Retinal pigment epithelial cell (primary cell): ENCODE results near the gene TIFAB.

ENCODE experiments used
- DNase-seq: peaks from one replicate; pipeline ENCODE4 v3.0.0-alpha.2; 2010; ENCODE audit warnings: low read depth
- H3K4me3 ChIP-seq: 2 replicates; pipeline ENCODE4 v1.5.1; 2011; ENCODE audit warnings: mild to moderate bottlenecking, low read length, control low read depth, moderate library complexity
- TF ChIP-seq, protein P1 (sequence below): conservative IDR thresholded peaks from 2 replicates; pipeline ENCODE4 v1.5.1; 2011; ENCODE audit warnings: low read depth, low read length, control low read depth, inconsistent platforms

Gene TIFAB

DNA sequence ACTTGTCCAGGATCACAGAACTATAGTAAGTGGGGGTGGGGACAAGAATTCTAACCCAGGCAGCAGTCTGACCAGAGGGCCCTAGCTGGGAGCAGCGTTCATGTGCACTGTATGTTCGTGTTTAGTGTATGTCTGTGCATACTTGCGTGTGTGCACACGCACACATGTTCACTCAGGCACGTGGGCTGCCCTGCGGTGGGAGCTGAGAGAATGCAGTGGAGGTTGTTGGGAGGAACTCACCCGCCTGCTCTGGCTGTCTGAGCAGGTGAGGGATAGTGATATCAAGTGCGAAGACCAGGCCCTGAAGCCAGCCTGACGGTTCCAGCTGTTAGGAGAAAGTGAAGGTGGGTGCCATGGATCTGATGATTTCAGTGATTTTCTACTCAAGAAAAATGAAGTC is 5.9 kb downstream of the TIFAB start:
- no peak overlapping the region for H3K4me3 ChIP-seq
- TF ChIP-seq, protein P1, sequence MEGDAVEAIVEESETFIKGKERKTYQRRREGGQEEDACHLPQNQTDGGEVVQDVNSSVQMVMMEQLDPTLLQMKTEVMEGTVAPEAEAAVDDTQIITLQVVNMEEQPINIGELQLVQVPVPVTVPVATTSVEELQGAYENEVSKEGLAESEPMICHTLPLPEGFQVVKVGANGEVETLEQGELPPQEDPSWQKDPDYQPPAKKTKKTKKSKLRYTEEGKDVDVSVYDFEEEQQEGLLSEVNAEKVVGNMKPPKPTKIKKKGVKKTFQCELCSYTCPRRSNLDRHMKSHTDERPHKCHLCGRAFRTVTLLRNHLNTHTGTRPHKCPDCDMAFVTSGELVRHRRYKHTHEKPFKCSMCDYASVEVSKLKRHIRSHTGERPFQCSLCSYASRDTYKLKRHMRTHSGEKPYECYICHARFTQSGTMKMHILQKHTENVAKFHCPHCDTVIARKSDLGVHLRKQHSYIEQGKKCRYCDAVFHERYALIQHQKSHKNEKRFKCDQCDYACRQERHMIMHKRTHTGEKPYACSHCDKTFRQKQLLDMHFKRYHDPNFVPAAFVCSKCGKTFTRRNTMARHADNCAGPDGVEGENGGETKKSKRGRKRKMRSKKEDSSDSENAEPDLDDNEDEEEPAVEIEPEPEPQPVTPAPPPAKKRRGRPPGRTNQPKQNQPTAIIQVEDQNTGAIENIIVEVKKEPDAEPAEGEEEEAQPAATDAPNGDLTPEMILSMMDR: no peak
- no peak for DNase-seq

DNA sequence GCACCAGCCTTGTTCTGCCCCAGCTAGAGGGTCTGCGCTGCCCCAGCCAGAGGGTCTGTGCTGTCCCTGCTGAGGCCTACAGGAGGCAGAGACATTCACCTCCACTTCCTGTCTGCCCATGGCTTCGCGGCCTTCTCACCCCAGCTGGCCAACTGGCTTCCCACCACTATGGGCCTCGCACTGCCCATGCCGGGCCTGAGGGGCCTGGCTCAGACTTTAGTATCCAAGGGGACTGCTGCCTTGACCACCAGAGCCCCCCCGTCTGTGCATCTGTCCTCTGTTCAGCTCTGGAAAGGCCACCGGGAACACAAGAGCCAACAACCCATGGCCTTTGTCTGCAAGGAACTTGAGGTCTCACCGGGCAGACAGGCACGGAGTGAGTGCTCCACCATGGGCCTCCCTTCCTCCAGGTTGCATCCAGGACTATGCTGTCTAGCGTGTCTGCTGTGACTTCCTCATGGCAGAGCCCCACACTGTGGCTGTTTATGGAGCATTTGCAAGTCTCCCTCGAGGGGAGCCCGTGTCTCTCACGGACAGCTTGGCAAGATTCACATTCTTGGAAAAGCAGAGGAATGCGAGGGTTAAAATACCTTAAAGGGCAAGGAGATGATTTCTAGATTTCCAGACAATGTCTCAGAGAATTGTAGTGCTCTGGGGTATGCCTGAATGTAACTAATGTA is 6.7 kb downstream of the TIFAB start:
- no peak for DNase-seq
- TF ChIP-seq, protein P1: no peak
- no peak overlapping the region for H3K4me3 ChIP-seq

DNA sequence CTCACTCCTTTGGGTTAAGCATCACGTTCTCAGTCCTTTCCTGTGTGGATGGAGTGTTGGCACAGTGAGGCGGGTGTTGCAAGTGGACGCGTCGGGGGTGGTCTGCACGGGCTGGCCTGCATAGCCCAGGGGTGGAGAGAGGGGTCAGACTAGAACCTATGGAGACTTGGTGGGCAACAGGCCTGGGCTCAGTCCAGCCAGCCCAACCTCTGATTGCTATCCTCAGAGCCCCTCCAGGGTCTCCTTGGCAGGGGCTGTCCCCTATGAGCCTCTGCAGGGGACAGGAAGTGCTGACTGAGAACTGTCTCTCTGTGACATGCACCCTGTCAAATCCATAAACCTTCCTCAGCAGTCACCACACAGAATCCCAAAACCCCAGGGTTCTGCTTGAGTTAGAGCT is 7.3 kb downstream of the TIFAB start:
- TF ChIP-seq, protein P1: no peak
- no peak for DNase-seq
- no peak overlapping the region for H3K4me3 ChIP-seq

DNA sequence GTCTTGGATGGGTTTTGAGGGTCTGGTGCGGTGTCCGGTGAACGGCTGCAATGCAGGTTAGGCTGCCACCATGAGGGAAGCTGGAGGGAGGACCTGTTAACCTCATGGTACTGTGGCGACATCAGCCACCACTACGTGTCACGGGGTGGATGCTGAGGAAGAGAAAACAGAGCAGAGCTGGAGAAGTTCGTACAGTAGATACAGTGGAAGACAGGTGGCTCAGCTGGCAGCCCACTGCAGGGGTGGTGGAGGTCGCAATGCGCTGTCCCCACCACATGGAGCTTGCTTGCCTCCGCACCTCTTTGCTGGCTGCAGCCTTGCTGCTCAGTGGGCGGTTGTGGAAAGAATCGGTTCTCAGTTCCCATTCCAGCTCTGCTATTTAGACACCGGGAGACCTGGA is 7.8 kb downstream of the TIFAB start:
- DNase-seq: no peak
- no peak overlapping the region for H3K4me3 ChIP-seq
- TF ChIP-seq, protein P1: no peak

DNA sequence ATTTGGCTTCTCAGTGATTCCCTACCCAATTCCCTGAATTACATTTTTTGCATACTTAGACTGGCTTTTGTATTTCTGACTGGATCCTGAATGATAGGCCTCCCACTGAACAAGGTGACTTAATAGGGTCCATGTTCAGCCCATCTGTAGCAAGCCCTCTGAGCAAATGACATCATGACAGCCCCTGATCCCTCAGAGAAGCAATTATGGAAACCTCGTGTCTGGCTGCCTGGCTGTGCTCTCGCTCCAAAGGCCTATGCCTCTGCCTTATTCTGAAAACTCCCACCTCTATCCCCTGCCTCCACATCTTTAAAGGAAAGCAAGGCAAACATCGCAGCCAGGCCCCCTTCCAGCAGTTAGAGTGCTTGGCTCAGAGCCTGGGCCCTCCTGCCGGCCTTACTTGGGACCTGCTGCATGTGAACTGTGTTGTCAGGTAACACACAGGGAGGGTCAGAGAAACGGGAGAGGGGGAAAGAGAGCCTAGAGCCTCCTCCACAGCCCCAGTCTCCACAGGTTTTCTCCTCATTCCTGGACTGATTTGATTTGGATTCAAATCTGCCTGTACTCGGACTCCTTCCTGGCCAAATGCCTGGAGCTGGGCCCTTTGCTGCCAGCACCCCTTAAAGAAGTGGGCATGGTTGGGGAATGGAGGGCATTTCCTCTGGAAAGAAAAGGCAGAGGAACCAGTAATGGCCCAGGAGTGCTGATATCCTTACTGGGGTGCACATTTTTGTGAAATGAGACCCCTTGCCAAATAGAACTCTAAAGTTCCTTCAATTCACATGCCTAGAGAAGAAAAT is 8.8 kb downstream of the TIFAB start:
- DNase-seq: no peak
- TF ChIP-seq, protein P1: no peak
- no peak overlapping the region for H3K4me3 ChIP-seq

DNA sequence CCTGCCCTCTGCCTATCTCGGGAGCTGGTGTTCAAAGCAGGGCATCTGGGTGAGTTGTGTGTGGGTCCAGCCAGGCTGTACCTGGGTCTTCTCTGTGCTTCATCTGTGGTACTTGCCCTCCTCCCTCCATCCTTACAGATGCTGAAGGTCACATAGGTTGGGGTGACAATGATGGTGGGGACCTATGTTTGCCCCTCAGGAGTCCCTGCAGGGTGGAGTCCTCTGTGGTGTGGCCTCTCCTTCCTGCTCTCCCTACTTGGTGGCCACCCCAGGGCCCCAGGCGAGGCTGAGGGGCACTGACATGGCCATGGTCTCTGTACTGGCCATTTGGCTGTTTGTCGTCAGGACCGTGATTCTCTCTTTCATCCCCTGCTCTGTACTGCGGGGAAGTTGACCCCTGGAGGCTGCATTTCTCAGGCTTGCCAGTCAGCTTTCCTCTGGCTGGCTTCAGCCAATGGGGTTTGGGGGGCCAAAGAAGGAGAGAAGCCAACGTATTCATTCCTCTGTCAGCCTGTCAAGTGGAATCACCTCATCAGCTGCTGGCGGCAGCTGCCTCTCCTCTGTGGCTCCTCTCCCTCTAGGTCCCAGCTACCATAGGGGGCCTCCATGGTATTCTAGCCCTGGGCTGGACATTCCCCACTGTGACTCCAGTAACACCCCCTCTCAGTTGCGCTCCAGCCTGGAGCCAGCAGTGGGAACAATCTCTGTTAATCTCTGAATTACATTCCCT is 9.6 kb downstream of the TIFAB start:
- H3K4me3 ChIP-seq: no peak overlapping the region
- TF ChIP-seq, protein P1: no peak
- no peak for DNase-seq

DNA sequence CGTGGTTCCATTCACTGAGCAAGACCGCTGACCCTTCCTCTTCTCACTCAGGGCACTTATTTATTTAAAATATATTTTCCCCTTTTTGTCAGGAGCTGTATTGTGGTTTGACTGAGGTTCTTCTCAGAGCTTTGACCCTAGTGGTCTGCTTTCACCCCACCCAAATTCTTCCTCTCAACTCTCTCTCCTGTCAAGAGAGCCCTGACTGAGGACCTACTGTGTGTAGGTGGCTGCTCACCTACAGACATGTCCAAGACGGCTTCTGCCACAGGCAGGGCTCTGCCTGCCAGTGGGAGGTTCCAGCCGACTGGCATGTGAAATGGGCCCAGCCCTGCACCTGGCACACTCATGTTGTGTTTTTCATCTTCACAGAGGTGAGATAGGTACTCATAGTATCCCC is 10.2 kb downstream of the TIFAB start:
- TF ChIP-seq, protein P1: no peak
- no peak overlapping the region for H3K4me3 ChIP-seq
- DNase-seq: no peak
